DMS153 (cell line): ENCODE results near the gene AVPR2.

Experiments
- DNase-seq: peaks from one replicate; lab custom pipeline; 2025; lab: John Stamatoyannopoulos, UW

AVPR2 gene

DNA sequence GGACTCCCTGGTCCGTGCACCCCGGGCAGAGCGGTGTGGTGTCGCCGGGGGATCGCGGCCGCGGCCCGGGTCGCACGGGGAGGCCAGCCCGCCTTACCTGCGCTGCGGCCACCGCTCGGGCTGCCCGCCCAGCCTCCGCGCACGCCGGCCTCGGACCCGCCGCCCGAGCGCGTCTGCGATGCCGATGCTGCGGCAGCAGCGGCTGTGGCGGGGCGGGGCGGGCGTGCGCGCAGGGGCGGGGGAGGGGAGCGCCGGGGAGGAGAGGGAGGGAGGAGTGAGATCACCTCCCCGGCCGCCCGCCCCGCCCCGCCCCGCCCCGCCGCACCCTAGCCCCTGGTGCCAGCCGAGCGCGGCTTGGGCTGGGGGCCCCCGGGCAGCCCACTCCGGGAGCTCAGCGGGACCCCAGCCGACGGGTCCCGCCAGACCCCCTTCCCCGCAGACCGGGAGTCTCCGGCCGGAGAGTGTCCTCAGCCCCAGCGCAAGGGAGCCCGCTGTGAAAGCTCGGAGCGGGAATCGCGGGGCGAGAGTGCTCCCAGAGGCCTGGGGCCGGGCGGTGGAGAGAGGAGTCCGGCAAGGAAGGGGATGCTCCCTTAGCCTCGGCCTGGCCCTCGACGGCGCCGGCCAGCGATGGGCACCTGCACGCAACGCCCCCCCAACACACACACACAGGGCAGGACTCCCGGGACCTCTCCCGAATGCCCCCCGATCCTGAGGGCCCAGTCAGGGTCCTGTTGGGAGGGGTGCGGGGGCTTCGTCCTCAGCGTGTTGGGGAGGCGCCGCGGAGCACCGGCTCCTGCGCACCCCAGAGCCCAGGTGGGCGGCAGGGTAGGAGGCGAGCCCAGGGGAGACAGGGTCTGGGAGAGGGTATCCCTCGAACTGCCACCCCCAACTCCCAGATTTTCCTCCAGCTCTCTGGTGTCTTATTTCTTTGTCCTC lies 18.2 kb upstream of the AVPR2 start, which contains the start of gene L1CAM:
Gene L1CAM (minus strand): TSS at position 206 of the 936 bp plus-strand sequence. CDS start 10,337 bp downstream, outside the sequence.
- DNase-seq, result no peak

DNA sequence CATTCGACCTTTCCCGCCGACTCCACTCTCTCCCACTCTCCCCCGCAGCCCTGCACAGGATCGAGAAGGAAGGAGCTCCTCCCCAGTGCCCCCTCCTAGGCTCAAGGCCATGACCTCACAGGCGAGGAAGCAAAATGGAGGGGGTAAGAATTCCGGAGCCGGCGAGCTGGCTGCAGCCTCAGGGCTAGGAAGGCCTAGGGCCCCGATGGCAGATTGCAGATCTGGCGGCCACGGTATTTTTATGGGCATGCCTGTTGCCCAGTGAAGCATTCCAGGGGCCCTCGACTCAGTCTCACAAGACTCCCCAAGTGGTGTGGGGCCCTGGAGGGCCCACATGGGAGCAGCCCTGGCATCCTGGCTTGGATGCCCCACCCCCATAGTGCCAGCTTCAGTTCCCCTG lies 17.6 kb upstream of the AVPR2 start:
- no peak for DNase-seq

- DNase-seq, result no peak
These were observed 17.1 kb upstream of the AVPR2 start for GRCh38 chrX:153887385-153887784.

DNA sequence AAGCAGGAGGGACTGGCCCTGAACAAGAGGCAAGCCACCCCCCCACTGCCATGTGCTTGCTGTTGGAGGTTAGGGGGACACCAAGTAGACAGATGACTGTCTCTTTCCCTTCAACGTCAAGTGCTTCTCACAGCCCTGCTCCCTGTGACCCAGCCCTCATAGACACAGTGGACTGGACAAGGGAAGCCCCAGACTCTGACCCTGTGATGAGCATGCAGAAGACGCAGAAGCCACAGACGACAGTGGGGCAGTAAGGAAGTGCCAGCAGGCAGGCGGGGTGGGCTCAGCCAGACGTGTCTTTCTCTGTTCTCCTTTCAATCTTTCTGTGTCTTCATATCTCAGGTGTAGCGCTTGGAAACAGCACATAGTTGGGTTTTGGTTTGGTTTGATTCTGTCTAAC lies 16.1 kb upstream of the AVPR2 start:
- DNase-seq, result no peak

DNA sequence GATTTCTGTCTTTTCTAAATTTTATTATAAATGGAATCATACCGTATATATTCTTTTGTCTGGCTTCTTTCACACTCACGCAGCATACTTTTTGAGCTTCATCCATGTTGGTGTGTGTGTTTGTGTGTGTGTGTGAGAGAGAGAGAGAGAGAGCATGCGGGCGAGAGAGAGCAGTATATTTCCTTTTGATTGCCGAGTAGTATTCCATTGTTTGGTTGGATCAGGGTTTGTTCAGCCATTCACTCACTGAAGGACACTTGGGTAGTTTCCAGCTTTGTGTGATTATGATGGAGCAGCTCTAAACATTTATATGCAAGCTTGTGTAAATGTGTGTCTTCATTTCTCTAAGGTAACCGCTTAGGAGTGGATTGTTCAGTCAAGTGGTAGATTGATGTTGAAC lies 15.3 kb upstream of the AVPR2 start:
- DNase-seq, result peak; percentile 87

DNA sequence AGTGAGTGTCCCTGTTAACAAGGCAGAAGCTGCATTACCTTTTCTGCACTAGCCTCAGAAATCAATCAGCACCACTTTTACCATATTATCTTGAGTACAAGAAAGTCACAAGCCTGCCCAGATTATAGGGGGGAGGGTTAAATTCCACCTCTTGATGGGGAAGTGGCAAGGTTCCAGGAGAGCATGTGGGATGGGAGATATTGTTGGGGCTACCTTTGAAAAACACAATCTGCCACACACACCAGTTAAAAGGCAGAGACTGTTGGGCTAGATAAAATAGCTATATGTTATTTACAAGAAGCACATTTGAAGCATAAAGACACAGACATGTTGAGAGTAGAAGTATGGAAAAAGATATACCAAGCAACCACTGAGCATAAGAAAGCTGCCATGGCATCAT lies 6.6 kb upstream of the AVPR2 start:
- DNase-seq, result no peak

GRCh38 chrX:153900831-153901752 lies 3.4 kb upstream of the AVPR2 start:
- DNase-seq, result peak; percentile 90

DNA sequence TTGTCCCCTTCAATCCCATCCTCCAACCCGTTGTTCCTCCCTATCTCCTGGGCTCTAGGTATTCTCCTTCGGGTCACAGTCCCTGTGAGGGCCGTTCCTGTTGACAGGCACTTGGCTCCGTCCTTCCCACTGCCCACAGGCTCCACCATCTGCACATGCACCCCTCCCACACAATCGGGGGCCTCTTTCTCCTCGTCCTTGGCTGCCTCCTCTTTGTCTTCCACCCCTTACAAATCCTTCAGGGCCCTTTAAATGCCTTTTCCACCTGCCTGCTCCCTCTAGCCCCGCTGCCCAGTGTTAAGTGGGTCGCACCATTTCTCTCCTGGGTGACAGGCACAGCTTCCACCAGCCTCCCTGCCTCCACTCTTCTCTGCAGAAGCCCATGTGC lies 2.7 kb upstream of the AVPR2 start:
- DNase-seq, result no peak

DNA sequence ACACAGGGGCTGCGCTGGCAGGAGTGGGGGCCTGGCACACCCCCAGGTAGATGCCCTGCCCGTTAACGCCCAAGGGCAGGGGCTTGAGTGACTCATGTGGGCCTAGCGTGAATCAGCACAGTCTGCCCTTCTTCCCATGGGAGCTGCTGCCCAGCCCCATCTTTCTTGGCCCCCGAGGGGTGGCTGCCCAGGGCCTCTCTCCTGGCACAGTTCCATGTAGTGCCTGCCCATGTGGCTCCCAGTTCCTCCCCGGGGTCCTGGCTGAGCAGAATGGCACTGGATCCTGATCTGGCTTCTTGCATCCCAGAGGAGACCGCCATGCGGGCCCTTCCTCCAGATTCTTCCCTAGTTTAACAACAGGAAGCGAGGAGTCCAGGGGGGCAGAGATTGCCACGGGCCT lies 2.1 kb upstream of the AVPR2 start:
- DNase-seq, result no peak

DNA sequence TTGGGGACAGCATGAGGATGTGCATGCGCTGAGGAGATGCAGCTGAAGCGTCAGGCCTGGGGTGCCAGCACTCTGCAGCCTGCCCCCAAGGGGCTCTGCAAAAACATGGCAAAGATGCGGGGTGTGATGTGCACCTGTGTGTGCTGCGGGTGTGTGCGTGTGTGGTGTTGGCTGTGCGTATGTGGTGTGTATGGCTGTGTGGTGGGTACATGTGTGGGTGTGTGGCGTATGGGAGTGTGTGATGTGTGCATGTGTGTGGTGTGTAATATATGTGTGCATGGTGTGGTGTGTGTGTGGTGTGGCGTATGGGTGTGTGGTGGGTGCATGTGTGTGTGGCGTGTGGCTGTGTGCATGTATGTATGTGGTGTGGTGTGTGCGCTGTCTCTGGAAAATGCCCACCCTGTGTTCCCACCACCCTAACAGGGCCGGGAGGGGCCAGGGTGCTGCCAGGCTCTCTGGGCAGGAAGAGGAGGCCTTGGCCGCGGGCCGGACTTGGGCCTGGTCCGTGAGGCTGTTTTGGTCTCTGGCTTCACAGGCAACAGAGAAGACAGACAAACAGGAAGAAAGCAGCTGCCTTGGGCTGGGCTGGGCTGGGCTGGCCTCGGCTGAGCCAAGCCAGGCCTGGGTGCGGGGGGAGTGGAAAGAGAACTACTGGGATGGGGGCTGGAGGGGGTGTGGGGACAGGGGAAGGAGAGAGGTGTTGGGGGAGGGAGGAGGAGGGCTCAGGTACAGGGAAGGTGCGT lies 1.1 kb upstream of the AVPR2 start:
- DNase-seq, result no peak

DNA sequence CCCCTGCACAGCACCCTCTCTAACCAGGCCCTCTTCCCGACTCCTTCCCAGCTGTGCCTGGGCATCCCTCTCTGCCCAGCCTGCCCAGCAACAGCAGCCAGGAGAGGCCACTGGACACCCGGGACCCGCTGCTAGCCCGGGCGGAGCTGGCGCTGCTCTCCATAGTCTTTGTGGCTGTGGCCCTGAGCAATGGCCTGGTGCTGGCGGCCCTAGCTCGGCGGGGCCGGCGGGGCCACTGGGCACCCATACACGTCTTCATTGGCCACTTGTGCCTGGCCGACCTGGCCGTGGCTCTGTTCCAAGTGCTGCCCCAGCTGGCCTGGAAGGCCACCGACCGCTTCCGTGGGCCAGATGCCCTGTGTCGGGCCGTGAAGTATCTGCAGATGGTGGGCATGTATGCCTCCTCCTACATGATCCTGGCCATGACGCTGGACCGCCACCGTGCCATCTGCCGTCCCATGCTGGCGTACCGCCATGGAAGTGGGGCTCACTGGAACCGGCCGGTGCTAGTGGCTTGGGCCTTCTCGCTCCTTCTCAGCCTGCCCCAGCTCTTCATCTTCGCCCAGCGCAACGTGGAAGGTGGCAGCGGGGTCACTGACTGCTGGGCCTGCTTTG lies 1.1 kb downstream of the AVPR2 start:
- DNase-seq, result no peak

DNA sequence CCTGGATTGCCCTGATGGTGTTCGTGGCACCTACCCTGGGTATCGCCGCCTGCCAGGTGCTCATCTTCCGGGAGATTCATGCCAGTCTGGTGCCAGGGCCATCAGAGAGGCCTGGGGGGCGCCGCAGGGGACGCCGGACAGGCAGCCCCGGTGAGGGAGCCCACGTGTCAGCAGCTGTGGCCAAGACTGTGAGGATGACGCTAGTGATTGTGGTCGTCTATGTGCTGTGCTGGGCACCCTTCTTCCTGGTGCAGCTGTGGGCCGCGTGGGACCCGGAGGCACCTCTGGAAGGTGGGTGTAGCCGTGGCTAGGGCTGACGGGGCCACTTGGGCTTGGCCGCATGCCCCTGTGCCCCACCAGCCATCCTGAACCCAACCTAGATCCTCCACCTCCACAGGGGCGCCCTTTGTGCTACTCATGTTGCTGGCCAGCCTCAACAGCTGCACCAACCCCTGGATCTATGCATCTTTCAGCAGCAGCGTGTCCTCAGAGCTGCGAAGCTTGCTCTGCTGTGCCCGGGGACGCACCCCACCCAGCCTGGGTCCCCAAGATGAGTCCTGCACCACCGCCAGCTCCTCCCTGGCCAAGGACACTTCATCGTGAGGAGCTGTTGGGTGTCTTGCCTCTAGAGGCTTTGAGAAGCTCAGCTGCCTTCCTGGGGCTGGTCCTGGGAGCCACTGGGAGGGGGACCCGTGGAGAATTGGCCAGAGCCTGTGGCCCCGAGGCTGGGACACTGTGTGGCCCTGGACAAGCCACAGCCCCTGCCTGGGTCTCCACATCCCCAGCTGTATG lies 1.8 kb downstream of the AVPR2 start:
- no peak for DNase-seq

DNA sequence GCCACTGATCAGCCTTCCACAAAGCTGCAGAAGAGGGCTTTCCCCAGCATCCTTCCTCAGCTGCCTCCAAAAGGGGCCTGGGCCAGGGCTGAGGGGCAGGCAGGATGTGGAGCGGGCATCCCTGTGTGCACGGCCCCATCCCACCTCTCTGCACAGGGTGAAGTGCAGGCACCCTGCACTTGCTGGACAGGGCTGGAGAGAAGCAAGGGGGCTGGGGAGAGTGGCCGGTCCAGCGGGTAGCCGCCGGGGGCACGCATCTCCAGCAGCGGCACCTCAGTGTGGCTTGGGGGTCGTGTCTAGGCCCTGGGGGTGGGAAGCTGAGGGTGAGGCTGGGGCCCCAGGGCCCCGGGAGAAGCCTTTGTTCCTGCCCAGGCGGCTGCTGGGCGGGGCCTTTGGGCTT lies 3.0 kb downstream of the AVPR2 start:
- no peak for DNase-seq

DNA sequence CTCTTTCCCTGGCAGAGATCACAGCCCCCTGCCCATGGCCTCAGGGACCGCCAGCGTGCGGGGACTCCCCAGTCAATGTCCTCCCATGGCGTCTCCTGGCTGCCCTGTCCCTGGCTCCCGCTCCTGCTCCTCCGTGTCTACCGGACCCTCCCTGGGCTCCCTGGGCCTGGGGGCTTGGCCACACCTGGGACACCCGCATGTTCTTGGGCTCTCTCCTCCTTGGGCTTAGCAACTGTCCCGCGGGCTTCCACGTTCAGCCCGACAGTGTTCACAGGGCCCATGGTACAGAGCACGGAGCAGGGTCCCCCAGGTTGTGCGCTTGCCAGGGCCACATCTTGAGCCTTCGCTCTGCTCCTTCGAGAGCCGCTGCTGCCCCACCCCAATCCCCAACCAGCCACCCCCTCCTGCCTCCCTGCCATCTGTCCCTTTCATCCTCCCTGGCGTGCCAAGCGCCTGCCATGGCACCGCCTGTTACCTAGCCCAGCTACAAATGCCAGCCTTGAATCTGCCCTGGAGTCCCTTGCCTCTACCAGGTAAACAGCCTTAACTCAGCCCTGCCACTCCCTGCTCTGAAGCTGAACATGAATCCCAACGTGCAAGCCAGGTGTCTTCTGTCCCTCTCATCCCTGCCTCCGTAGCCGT lies 3.9 kb downstream of the AVPR2 start:
- no peak for DNase-seq

DNA sequence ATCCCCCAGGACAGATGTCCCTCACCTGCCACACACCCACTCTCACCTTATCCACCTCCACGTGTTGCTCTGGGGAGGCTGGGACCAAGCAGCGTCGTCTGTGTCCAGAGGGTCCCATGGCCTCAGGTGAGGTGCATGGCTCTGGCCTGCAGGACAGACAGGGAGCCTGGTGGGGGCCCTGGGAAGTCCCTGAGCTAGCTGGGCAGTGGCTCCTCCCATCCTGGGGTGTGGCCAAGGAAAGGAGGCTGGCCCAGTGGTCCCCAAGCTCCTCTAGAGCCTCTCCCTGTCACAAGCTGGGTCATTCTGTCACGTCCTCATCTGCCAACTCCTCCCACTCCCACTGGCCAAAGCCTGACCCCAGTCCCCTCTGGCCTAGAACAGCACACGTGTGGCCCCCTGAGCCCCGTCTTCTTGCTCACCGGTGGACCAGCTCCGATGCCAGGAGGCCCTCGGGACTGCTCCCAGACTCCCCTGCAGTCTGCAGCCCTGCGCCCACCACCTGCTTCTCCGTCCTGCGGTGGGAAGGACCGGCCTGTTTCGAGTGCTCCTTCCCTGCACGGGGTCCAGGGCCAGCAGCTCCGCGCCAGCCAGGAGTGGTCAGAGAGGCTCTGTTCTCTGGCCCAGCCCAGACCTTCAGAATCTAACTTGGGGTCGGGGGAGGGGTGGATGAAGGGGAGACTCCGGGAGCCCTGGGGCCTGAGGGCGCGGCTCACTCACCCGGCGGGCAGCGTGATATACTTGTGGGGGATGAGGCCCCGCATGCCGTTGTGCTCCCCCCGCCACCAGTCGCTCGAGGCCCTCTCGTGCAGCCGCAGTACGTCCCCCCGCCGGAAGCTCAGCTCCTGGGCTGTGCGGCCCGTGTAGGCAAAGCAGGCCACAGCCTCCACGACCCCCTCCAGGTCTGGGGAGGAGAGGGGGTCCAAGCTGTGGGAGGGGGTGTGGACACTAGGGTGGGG lies 4.8 kb downstream of the AVPR2 start:
- DNase-seq, result no peak

DNA sequence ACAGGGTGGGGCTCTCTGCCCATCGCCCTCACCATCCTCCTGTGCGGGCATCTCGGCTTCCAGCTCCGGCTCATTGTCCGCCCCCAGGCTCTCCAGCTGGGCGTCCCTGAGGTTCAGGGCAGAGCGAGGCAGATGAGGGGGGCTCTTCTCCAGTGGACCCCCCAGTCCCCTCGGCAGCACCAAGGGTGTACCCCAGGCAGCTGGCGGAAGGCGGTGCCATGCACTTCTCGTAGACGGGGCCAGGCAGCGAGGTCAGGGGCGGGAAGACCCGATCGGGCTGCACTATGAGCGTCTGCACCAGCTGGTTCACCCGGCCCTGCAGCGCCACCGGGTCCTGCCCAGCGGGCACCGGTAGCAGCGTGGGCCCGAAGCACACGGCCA lies 5.5 kb downstream of the AVPR2 start:
- no peak for DNase-seq

GRCh38 chrX:153910446-153910845 lies 6.0 kb downstream of the AVPR2 start:
- DNase-seq, result no peak

DNA sequence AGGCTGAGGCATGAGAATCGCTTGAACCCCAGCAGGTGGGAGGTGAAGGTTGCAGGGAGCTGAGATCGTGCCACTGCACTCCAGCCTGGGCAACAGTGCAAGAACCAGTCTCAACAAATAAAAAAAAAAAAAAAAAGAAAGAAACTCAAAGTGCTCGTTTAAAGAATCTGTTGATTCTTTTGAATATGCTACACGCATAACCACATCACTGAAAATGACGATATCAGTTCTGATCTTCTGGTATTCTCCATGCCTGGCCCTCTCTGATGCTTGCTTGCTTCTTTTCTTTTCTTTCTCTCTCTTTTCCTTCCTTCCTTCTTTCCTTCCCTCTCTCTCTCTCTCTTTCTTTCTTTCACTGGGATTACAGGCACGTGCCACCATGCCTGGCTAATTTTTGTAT lies 7.3 kb downstream of the AVPR2 start:
- no peak for DNase-seq

DNA sequence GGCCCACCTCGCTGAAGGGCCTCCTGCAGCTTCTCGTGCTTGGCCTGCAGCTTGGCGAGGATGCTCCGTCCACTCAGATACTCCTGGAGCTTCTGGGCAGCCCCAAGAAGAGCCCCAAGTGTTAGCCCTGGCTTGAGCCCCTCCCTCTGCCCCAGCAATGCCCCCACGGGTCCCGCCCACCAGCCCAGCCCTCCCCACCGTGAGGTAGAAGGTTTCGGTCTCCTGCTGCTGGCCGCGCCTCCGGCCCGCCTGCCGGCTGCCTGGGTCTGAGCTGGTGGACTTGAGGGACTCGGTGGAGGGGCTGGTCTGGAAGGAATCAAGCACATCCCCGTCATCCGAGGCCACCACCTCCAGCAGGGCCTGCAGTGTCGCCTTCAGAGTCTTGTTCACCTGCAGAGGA lies 8.7 kb downstream of the AVPR2 start:
- no peak for DNase-seq
